CD14-positive monocyte (primary cell): ENCODE results near the gene ACTR6. TPM values are rescaled to one million over a fixed set of nuclear protein-coding genes. Genes with fewer than 3 reads are reported as not detected.

Experiments
- DNase-seq, 3 donors: peaks; one replicate each; pipeline ENCODE4 v3.0.0-alpha.2; 2011 to 2022
- H2AFZ ChIP-seq: 2 replicates; pipeline ENCODE4 v1.6.0; 2012; ENCODE audit warnings: mild to moderate bottlenecking, low read depth, low read length, inconsistent platforms; ENCODE audit not compliant: insufficient read depth, poor library complexity, severe bottlenecking
- H3K27ac ChIP-seq, 2 donors: 1 replicate in 1 of 2; 2 replicates in 1 of 2; pipeline ENCODE4 v1.5.1; 2012 to 2013; ENCODE audit warnings: low read length in 2 of 2, control low read depth in 1 of 2, inconsistent platforms in 1 of 2, low read depth in 1 of 2, mild to moderate bottlenecking in 1 of 2
- H3K27me3 ChIP-seq, 2 donors: one replicate each; pipeline versions ENCODE4 v1.6.0 to v1.6.1; 2011 to 2013; ENCODE audit warnings: low read length in 2 of 2; ENCODE audit not compliant: control insufficient read depth in 2 of 2, insufficient read depth in 2 of 2
- H3K36me3 ChIP-seq, 2 donors: replicated peaks in 1 of 2; 1 replicate in 1 of 2; 2 replicates in 1 of 2; pipeline versions ENCODE4 v1.5.1 to v1.6.1; 2012 to 2013; ENCODE audit warnings: low read length in 2 of 2, control low read depth in 1 of 2, inconsistent platforms in 1 of 2, mild to moderate bottlenecking in 1 of 2; ENCODE audit not compliant: insufficient read depth in 2 of 2, control insufficient read depth in 1 of 2
- H3K4me1 ChIP-seq, 2 donors: 1 replicate in 1 of 2; 2 replicates in 1 of 2; pipeline versions ENCODE4 v1.5.1 to v1.6.1; 2012 to 2013; ENCODE audit warnings: low read length in 2 of 2, control low read depth in 1 of 2, inconsistent platforms in 1 of 2, mild to moderate bottlenecking in 1 of 2, moderate library complexity in 1 of 2; ENCODE audit not compliant: insufficient read depth in 2 of 2, control insufficient read depth in 1 of 2
- H3K4me2 ChIP-seq: replicated peaks from 2 replicates; pipeline ENCODE3; 2012; ENCODE audit warnings: low read length, moderate library complexity, mild to moderate bottlenecking; ENCODE audit not compliant: poor library complexity, severe bottlenecking; ENCODE audit errors: extremely low read depth
- H3K4me3 ChIP-seq, 3 experiments: fragments of 200-600 bp in 1 of 3; sonication (generic) in 1 of 3; replicated peaks in 1 of 3; 1 replicate in 2 of 3; 2 replicates in 1 of 3; pipeline ENCODE4 v1.5.1; 2011 to 2013; ENCODE audit warnings: low read length in 3 of 3, mild to moderate bottlenecking in 3 of 3, control low read depth in 2 of 3, low read depth in 2 of 3, inconsistent platforms in 1 of 3, moderate library complexity in 1 of 3
- H3K79me2 ChIP-seq: 2 replicates; pipeline ENCODE4 v1.6.0; 2012; ENCODE audit warnings: mild to moderate bottlenecking, control low read depth, inconsistent platforms, low read length, moderate library complexity; ENCODE audit not compliant: insufficient read depth
- H3K9ac ChIP-seq: 2 replicates; pipeline ENCODE4 v1.6.0; 2017; ENCODE audit warnings: low read length, mild to moderate bottlenecking; ENCODE audit not compliant: insufficient read depth, poor library complexity, severe bottlenecking
- H3K9me3 ChIP-seq, 2 donors: replicated peaks in 1 of 2; 1 replicate in 1 of 2; 2 replicates in 1 of 2; pipeline versions ENCODE4 v1.5.1 to v1.6.1; 2012 to 2013; ENCODE audit warnings: low read length in 2 of 2, control low read depth in 1 of 2; ENCODE audit not compliant: control insufficient read depth in 1 of 2, insufficient read depth in 1 of 2
- H4K20me1 ChIP-seq: 2 replicates; pipeline ENCODE4 v1.6.0; 2012; ENCODE audit warnings: mild to moderate bottlenecking, low read length, control low read depth, moderate library complexity; ENCODE audit not compliant: insufficient read depth
- H3K27ac Mint-ChIP-seq, 7 donors: one replicate each; pipeline ENCODE4 v1.8.0; 2020; ENCODE audit warnings: mild to moderate bottlenecking in 7 of 7, mixed read lengths in 7 of 7, moderate library complexity in 6 of 7, inconsistent platforms in 2 of 7
- H3K27me3 Mint-ChIP-seq, 3 donors: one replicate each; pipeline ENCODE4 v1.8.0; 2021 to 2022; ENCODE audit warnings: low read depth in 3 of 3, mild to moderate bottlenecking in 3 of 3, mixed read lengths in 3 of 3, moderate library complexity in 3 of 3, inconsistent platforms in 1 of 3
- H3K36me3 Mint-ChIP-seq, 2 donors: one replicate each; pipeline ENCODE4 v1.8.0; 2020; ENCODE audit warnings: mixed read lengths in 2 of 2, inconsistent platforms in 1 of 2, mild to moderate bottlenecking in 1 of 2
- H3K4me1 Mint-ChIP-seq: one replicate; pipeline ENCODE4 v1.8.0; 2020; ENCODE audit warnings: mild to moderate bottlenecking, mixed read lengths
- H3K4me3 Mint-ChIP-seq, 2 donors: one replicate each; pipeline ENCODE4 v1.8.0; 2020; ENCODE audit warnings: mild to moderate bottlenecking in 2 of 2, mixed read lengths in 2 of 2, moderate library complexity in 1 of 2
- H3K9me3 Mint-ChIP-seq, 7 donors: one replicate each; pipeline ENCODE4 v1.8.0; 2020 to 2022; ENCODE audit warnings: mixed read lengths in 7 of 7, mild to moderate bottlenecking in 6 of 7, moderate library complexity in 6 of 7, inconsistent platforms in 2 of 7
- CTCF ChIP-seq: fragments of 200-600 bp; IDR thresholded peaks from one replicate; pipeline ENCODE4 v1.8.0; 2022; ENCODE audit warnings: antibody characterized with exemption, mild to moderate bottlenecking
- WGBS: methylation state at CpG from one replicate; pipeline ENCODE4 v1.1.5; 2013; ENCODE audit warnings: missing lambda C conversion rate; ENCODE audit not compliant: insufficient coverage; 5-methylcytosine and 5-hydroxymethylcytosine counted together
- intact Hi-C, 2 donors: fragments of 100-400 bp; cut with micrococcal nuclease; formaldehyde crosslinking; loops; one replicate each; pipeline versions ENCODE4 v1.15.0 to v1.15.1; 2023
- polyA plus RNA-seq, 3 donors: library from polyadenylated mRNA; depleted of rRNA in 1 of 3; unstranded in 2 of 3; stranded (reverse) in 1 of 3; fragments of 300-500 nt in 2 of 3; fragments of >200 nt in 1 of 3; fragmentation: Illumina TruSeq in 2 of 3; gene quantifications; 1 replicate in 2 of 3; 2 replicates in 1 of 3; pipeline ENCODE4 v1.2.3, GENCODE V29; 2012 to 2021

ACTR6 gene
- polyA plus RNA-seq, 3 donors: 5.5 to 17.8 (median 16.2) TPM

GRCh38 chr12:100216337-100216736, 15.7 kb downstream of the ACTR6 start:
- Mint-ChIP-seq H3K36me3 (peaks cover 41 to 63% of the 10 kb centered on the region in 2 donors), H3K4me3 (no peak overlapping the region), H3K27ac (peak overlapping the region in 1 of 7 donors; percentile 48), H3K9me3 (no peaks in the 10 kb centered on the region), H3K4me1 (peaks cover 11% of the 10 kb centered on the region), H3K27me3 (peaks cover 0 to 2% (median 0%) of the 10 kb centered on the region in 3 donors)
- no peak overlapping the region for H3K4me3 ChIP-seq
- peaks cover 0 to 9% of the 10 kb centered on the region in 2 donors for H3K4me1 ChIP-seq
- no peak overlapping the region for H3K27ac ChIP-seq
- intact Hi-C loops: no loop called here
- H4K20me1 ChIP-seq: no peaks in the 10 kb centered on the region
- no peaks in the 10 kb centered on the region for H3K79me2 ChIP-seq
- H3K27me3 ChIP-seq: no peaks in the 10 kb centered on the region
- no peak for TF ChIP-seq CTCF
- no peak for DNase-seq
- H3K36me3 ChIP-seq: peaks cover 57 to 79% of the 10 kb centered on the region in 2 donors
- no peak overlapping the region for H3K9ac ChIP-seq
- no peak overlapping the region for H2AFZ ChIP-seq
- WGBS: 83% methylated on average over 1 of the region's 4 CpGs
- no peak overlapping the region for H3K4me2 ChIP-seq
- H3K9me3 ChIP-seq: no peaks in the 10 kb centered on the region

GRCh38 chr12:100219328-100220109, 18.9 kb downstream of the ACTR6 start:
- H3K9me3 ChIP-seq: no peaks in the 10 kb centered on the region

More at GRCh38 chr12:100219328-100220109, 18.9 kb downstream of the ACTR6 start:
- H3K27me3 ChIP-seq: no peaks in the 10 kb centered on the region
- no peak overlapping the region for H3K4me3 ChIP-seq
- H3K4me1 Mint-ChIP-seq: peaks cover 7% of the 10 kb centered on the region
- H3K79me2 ChIP-seq: no peaks in the 10 kb centered on the region
- H3K27ac Mint-ChIP-seq: peak overlapping the region in 1 of 7 donors; percentile 26
- H4K20me1 ChIP-seq: no peaks in the 10 kb centered on the region
- no peak for TF ChIP-seq CTCF
- H3K27ac ChIP-seq: no peak overlapping the region
- no peaks in the 10 kb centered on the region for H3K9me3 Mint-ChIP-seq
- H3K4me1 ChIP-seq: peaks cover 0 to 9% of the 10 kb centered on the region in 2 donors
- H2AFZ ChIP-seq: no peak overlapping the region
- H3K36me3 Mint-ChIP-seq: peaks cover 38 to 69% of the 10 kb centered on the region in 2 donors
- WGBS: no CpG with 5 or more reads among the region's 5 CpGs
- no peak overlapping the region for H3K4me2 ChIP-seq
- no peak overlapping the region for H3K9ac ChIP-seq
- H3K27me3 Mint-ChIP-seq: peaks cover 0 to 2% (median 1%) of the 10 kb centered on the region in 3 donors
- DNase-seq: no peak
- intact Hi-C loops: no loop called here
- peaks cover 56 to 81% of the 10 kb centered on the region in 2 donors for H3K36me3 ChIP-seq
- no peak overlapping the region for H3K4me3 Mint-ChIP-seq
